GM12878 (cell line): Measurements from ENCODE around the gene FKBP15. TPM values are rescaled to one million over a fixed set of nuclear protein-coding genes. Genes with fewer than 3 reads are reported as not detected.
A peak's percentile ranks its signal among the peaks of the same experiment; 100 is the strongest.

Experiments
- BCLAF1 ChIP-seq: fragments of 450-650 bp; IDR thresholded peaks from 2 replicates; pipeline ENCODE4 v1.6.1; 2017; ENCODE audit warnings: antibody characterized with exemption, mild to moderate bottlenecking, moderate library complexity
- EED ChIP-seq: sonication (generic); IDR thresholded peaks from 2 replicates; pipeline ENCODE4 v1.6.1; 2016; ENCODE audit warnings: antibody characterized with exemption, low read depth
- EGR1 ChIP-seq, 2 experiments: IDR thresholded peaks; 1 replicate in 1 of 2; 2 replicates in 1 of 2; pipeline ENCODE4 v1.6.1; 2011 to 2012; ENCODE audit warnings: low read depth in 2 of 2, low read length in 2 of 2, borderline replicate concordance in 1 of 2, mild to moderate bottlenecking in 1 of 2, moderate library complexity in 1 of 2
- FOXK2 ChIP-seq: fragments of 450-650 bp; IDR thresholded peaks from 2 replicates; pipeline ENCODE4 v1.6.1; 2017; ENCODE audit warnings: mild to moderate bottlenecking, moderate library complexity
- FOXM1 ChIP-seq: IDR thresholded peaks from 2 replicates; pipeline ENCODE4 v1.6.1; 2012; ENCODE audit warnings: low read depth, mild to moderate bottlenecking, inconsistent platforms, low read length, moderate library complexity
- MLLT1 ChIP-seq: fragments of 450-650 bp; IDR thresholded peaks from 2 replicates; pipeline ENCODE4 v1.6.1; 2016; ENCODE audit warnings: mild to moderate bottlenecking
- MTA3 ChIP-seq: IDR thresholded peaks from 2 replicates; pipeline ENCODE4 v1.6.1; 2012; ENCODE audit warnings: low read length, inconsistent platforms, borderline replicate concordance
- PAX8 ChIP-seq: fragments of 450-650 bp; IDR thresholded peaks from 2 replicates; pipeline ENCODE4 v1.6.1; 2017; ENCODE audit warnings: mild to moderate bottlenecking, moderate library complexity
- POLR2A ChIP-seq: IDR thresholded peaks from 2 replicates; pipeline ENCODE4 v1.6.1; 2011; ENCODE audit warnings: low read depth, mild to moderate bottlenecking, low read length
- STAT1 ChIP-seq: fragments of 450-650 bp; conservative IDR thresholded peaks from 2 replicates; pipeline ENCODE4 v1.6.1; 2014; ENCODE audit warnings: antibody characterized with exemption, mild to moderate bottlenecking
- STAT3 ChIP-seq: IDR thresholded peaks from 2 replicates; pipeline ENCODE4 v1.6.1; 2011; ENCODE audit warnings: low read depth, low read length, improper control_type of control experiment
- TARDBP ChIP-seq: IDR thresholded peaks from 2 replicates; pipeline ENCODE4 v1.6.1; 2016; ENCODE audit warnings: borderline replicate concordance
- YBX1 ChIP-seq: fragments of 450-650 bp; IDR thresholded peaks from 2 replicates; pipeline ENCODE4 v1.6.1; 2016; ENCODE audit warnings: antibody characterized with exemption
- ZBTB40 ChIP-seq: fragments of 450-650 bp; IDR thresholded peaks from 2 replicates; pipeline ENCODE4 v1.6.1; 2016; ENCODE audit warnings: mild to moderate bottlenecking, moderate library complexity, borderline replicate concordance
- polyA plus RNA-seq, 11 experiments: library from polyadenylated mRNA; depleted of rRNA in 4 of 11; unstranded in 6 of 11; stranded (reverse) in 5 of 11; fragments of >200 nt; fragmentation: Nextera tagmentation in 4 of 11; fragmentation: Illumina TruSeq in 1 of 11; extraction: Ambion mirVana in 4 of 11; extraction: Trizol in 1 of 11; gene quantifications; 1 replicate in 1 of 11; 2 replicates in 10 of 11; pipeline versions ENCODE4 v1.2.1 to v1.2.3, GENCODE V29; 2011 to 2016; ENCODE audit warnings: inconsistent platforms in 2 of 11, missing spikeins in 2 of 11, low read depth in 1 of 11
- total RNA-seq, 4 experiments: library from RNA; depleted of rRNA in 3 of 4; stranded (reverse); fragments of >200 nt in 3 of 4; fragmentation: Illumina TruSeq in 1 of 4; extraction: Trizol in 1 of 4; gene quantifications; 2 replicates each; pipeline versions ENCODE4 v1.2.1 to v1.2.3, GENCODE V29; 2013 to 2021
- TF ChIP-seq, protein P1 (sequence below): fragments of 450-650 bp; formaldehyde crosslinking; IDR thresholded peaks from 2 replicates; pipeline ENCODE4 v1.5.0; 2022; ENCODE audit warnings: mild to moderate bottlenecking, missing genetic modification characterization
- TF ChIP-seq, protein P2 (sequence below): fragments of 450-650 bp; IDR thresholded peaks from 2 replicates; pipeline ENCODE4 v1.6.1; 2016; ENCODE audit warnings: mild to moderate bottlenecking

The FKBP15 gene
- total and polyA plus RNA-seq, 10 of the 15 experiments (the other 5 are each of a cell fraction or from before 2014, with no cell fraction given) = 5.0 to 53.4 (median 21.2) TPM

GRCh38 chr9:113219969-113220368, 1.1 kb downstream of the FKBP15 start (continued):
- no peak for TF ChIP-seq PAX8
- TF ChIP-seq ZBTB40 = no peak
- TF ChIP-seq EGR1 (IDR thresholded peaks at IDR 0.05; ENCODE audit: borderline replicate concordance in 1 of 2, low read depth in 2 of 2, low read length in 2 of 2) = no peak
- TF ChIP-seq YBX1 = no peak
- peak; percentile 34; the same call in 1 of the 2 replicates for TF ChIP-seq FOXM1
- TF ChIP-seq MTA3 = 0 out of 2 replicates have a peak, but pooled peaks have one; percentile 33
- TF ChIP-seq STAT1 = 0 out of 2 replicates have a peak, but pooled peaks have one; percentile 38
- TF ChIP-seq, protein P1, sequence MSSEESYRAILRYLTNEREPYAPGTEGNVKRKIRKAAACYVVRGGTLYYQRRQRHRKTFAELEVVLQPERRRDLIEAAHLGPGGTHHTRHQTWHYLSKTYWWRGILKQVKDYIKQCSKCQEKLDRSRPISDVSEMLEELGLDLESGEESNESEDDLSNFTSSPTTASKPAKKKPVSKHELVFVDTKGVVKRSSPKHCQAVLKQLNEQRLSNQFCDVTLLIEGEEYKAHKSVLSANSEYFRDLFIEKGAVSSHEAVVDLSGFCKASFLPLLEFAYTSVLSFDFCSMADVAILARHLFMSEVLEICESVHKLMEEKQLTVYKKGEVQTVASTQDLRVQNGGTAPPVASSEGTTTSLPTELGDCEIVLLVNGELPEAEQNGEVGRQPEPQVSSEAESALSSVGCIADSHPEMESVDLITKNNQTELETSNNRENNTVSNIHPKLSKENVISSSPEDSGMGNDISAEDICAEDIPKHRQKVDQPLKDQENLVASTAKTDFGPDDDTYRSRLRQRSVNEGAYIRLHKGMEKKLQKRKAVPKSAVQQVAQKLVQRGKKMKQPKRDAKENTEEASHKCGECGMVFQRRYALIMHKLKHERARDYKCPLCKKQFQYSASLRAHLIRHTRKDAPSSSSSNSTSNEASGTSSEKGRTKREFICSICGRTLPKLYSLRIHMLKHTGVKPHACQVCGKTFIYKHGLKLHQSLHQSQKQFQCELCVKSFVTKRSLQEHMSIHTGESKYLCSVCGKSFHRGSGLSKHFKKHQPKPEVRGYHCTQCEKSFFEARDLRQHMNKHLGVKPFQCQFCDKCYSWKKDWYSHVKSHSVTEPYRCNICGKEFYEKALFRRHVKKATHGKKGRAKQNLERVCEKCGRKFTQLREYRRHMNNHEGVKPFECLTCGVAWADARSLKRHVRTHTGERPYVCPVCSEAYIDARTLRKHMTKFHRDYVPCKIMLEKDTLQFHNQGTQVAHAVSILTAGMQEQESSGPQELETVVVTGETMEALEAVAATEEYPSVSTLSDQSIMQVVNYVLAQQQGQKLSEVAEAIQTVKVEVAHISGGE = no peak
- TF ChIP-seq POLR2A = no peak
- TF ChIP-seq MLLT1 = peak; percentile 66; the same call in 1 of the 2 replicates
- TF ChIP-seq STAT3 = no peak
- no peak for TF ChIP-seq FOXK2
- TF ChIP-seq, protein P2, sequence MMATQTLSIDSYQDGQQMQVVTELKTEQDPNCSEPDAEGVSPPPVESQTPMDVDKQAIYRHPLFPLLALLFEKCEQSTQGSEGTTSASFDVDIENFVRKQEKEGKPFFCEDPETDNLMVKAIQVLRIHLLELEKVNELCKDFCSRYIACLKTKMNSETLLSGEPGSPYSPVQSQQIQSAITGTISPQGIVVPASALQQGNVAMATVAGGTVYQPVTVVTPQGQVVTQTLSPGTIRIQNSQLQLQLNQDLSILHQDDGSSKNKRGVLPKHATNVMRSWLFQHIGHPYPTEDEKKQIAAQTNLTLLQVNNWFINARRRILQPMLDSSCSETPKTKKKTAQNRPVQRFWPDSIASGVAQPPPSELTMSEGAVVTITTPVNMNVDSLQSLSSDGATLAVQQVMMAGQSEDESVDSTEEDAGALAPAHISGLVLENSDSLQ = no peak
- TF ChIP-seq EED = peak; percentile 65
- TF ChIP-seq BCLAF1 = no peak
- no peak for TF ChIP-seq TARDBP
